Measurements from ENCODE around the gene CTNNA2.

- no peak for TF ChIP-seq SUPT5H (IDR thresholded peaks at IDR 0.05)
- TF ChIP-seq, protein P1, sequence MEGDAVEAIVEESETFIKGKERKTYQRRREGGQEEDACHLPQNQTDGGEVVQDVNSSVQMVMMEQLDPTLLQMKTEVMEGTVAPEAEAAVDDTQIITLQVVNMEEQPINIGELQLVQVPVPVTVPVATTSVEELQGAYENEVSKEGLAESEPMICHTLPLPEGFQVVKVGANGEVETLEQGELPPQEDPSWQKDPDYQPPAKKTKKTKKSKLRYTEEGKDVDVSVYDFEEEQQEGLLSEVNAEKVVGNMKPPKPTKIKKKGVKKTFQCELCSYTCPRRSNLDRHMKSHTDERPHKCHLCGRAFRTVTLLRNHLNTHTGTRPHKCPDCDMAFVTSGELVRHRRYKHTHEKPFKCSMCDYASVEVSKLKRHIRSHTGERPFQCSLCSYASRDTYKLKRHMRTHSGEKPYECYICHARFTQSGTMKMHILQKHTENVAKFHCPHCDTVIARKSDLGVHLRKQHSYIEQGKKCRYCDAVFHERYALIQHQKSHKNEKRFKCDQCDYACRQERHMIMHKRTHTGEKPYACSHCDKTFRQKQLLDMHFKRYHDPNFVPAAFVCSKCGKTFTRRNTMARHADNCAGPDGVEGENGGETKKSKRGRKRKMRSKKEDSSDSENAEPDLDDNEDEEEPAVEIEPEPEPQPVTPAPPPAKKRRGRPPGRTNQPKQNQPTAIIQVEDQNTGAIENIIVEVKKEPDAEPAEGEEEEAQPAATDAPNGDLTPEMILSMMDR (IDR thresholded peaks at IDR 0.05 in 2 of 3, conservative IDR thresholded peaks at IDR 0.05 in 1 of 3; ENCODE audit: insufficient read depth in 2 of 3, low read depth in 1 of 3, low read length in 3 of 3), result no peak
- TF ChIP-seq MEF2D (tag; conservative IDR thresholded peaks at IDR 0.05; ENCODE audit: low read depth), result no peak
- TF ChIP-seq ZNF274 (IDR thresholded peaks at IDR 0.05; ENCODE audit: borderline replicate concordance, low read depth, low read length), result no peak
Observed at GRCh38 chr2:80298954-80299353, 786.1 kb downstream of the CTNNA2 start.

Measured in K562 (cell line).